ENCODE data around the gene MYCBP2.

Gene MYCBP2

DNA sequence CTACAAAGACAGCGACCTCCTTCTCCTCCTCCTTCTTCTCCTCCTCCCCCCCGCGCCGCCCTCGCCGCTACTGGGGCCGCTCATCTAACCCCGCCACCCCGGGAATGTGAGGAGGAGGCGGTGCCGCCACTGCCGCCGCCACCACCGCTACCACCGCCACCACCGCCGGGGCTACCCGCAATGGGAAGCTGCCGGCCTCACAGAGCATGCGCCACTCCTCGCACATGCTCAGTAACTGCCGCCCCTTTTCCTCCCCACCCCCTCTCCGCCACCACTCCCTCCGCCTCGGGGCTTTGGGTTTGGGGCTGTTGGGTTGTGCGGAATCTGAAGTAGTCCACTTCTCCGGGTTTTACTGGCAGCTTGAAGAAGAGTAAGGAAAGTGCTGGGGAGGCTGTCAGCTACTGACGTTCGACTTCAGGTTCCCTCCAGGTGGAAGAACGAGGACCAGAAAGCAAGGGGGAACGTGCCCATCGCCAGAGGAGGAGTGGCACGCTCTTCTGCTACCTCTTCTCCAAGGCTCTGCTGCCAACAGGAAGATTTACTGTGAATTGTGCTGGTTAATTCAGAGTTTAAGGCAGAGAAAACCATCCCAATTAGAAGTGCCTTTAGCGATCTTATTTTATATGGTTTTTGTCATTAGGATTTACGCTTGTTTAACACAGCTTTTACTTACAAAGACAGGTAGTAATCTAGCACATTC is at the start of gene MYCBP2:
Gene MYCBP2 (minus strand): TSS at position 190 of the 700 bp plus-strand sequence. CDS start 319 bp downstream, outside the sequence.
- H3K4me2 ChIP-seq (ENCODE audit: low read depth, low read length, poor library complexity, severe bottlenecking), result peak within 1 kb of the TSS; percentile 90
- H3K27ac ChIP-seq (ENCODE audit: low read depth, low read length), result peak within 1 kb of the TSS; percentile 99
- H3K79me2 ChIP-seq (ENCODE audit: insufficient read depth, low read length), result peaks cover 48% of the 10 kb centered on the region
- TF ChIP-seq EZH2phosphoT487 (conservative IDR thresholded peaks at IDR 0.05; ENCODE audit: low read length) (no peak), CTCF (IDR thresholded peaks at IDR 0.05; ENCODE audit: insufficient read depth, low read length, poor library complexity, severe bottlenecking) (no peak)
- peak within 1 kb of the TSS; percentile 94 for H3K9ac ChIP-seq (ENCODE audit: low read length)
- peak within 1 kb of the TSS; percentile 65 for H2AFZ ChIP-seq (ENCODE audit: low read depth, low read length, severe bottlenecking)
- no peaks in the 10 kb centered on the region; the same call in 1 of the 2 replicates for H3K36me3 ChIP-seq (ENCODE audit: low read length)
- no peaks in the 10 kb centered on the region for H3K27me3 ChIP-seq (ENCODE audit: low read length)
- peak within 1 kb of the TSS; percentile 90 for H3K4me3 ChIP-seq (ENCODE audit: insufficient read depth, low read length, poor library complexity, severe bottlenecking)
- peaks cover 37% of the 10 kb centered on the region for H3F3A ChIP-seq (ENCODE audit: insufficient read depth)
- peaks cover 32% of the 10 kb centered on the region for H4K20me1 ChIP-seq (ENCODE audit: low read depth, low read length)
- no peaks in the 10 kb centered on the region for H3K9me3 ChIP-seq (ENCODE audit: insufficient read depth, low read length)
- no peaks in the 10 kb centered on the region for H3K9me2 ChIP-seq (replicated peaks; ENCODE audit: insufficient read depth, low read length)

GRCh38 chr13:77375560-77376108 is 48.7 kb upstream of the MYCBP2 start:
- Histone ChIP-seq H3K79me2 (ENCODE audit: insufficient read depth, low read length) (no peaks in the 10 kb centered on the region), H3K27ac (ENCODE audit: low read depth, low read length) (no peak overlapping the region), H2AFZ (ENCODE audit: low read depth, low read length, severe bottlenecking) (no peak overlapping the region), H3K9me2 (replicated peaks; ENCODE audit: insufficient read depth, low read length) (no peaks in the 10 kb centered on the region), H3K9ac (ENCODE audit: low read length) (no peak overlapping the region), H3K4me2 (ENCODE audit: low read depth, low read length, poor library complexity, severe bottlenecking) (no peak overlapping the region), H3K27me3 (ENCODE audit: low read length) (no peaks in the 10 kb centered on the region), H4K20me1 (ENCODE audit: low read depth, low read length) (no peaks in the 10 kb centered on the region), H3K9me3 (ENCODE audit: insufficient read depth, low read length) (no peaks in the 10 kb centered on the region), H3F3A (ENCODE audit: insufficient read depth) (no peaks in the 10 kb centered on the region), H3K36me3 (ENCODE audit: low read length) (no peaks in the 10 kb centered on the region), H3K4me3 (ENCODE audit: insufficient read depth, low read length, poor library complexity, severe bottlenecking) (no peak overlapping the region)
- TF ChIP-seq EZH2phosphoT487 (conservative IDR thresholded peaks at IDR 0.05; ENCODE audit: low read length), result no peak
- TF ChIP-seq CTCF (IDR thresholded peaks at IDR 0.05; ENCODE audit: insufficient read depth, low read length, poor library complexity, severe bottlenecking), result no peak

GRCh38 chr13:77374786-77375185 is 47.9 kb upstream of the MYCBP2 start:
- no peaks in the 10 kb centered on the region for H3K36me3 ChIP-seq (ENCODE audit: low read length)
- H3K79me2 ChIP-seq (ENCODE audit: insufficient read depth, low read length), result no peaks in the 10 kb centered on the region
- TF ChIP-seq EZH2phosphoT487 (conservative IDR thresholded peaks at IDR 0.05; ENCODE audit: low read length) (no peak), CTCF (IDR thresholded peaks at IDR 0.05; ENCODE audit: insufficient read depth, low read length, poor library complexity, severe bottlenecking) (no peak)
- no peaks in the 10 kb centered on the region for H3K27me3 ChIP-seq (ENCODE audit: low read length)
- no peak overlapping the region for H2AFZ ChIP-seq (ENCODE audit: low read depth, low read length, severe bottlenecking)
- H3K4me3 ChIP-seq (ENCODE audit: insufficient read depth, low read length, poor library complexity, severe bottlenecking), result no peak overlapping the region
- H3F3A ChIP-seq (ENCODE audit: insufficient read depth), result no peaks in the 10 kb centered on the region
- H3K9me3 ChIP-seq (ENCODE audit: insufficient read depth, low read length), result no peaks in the 10 kb centered on the region
- H3K4me2 ChIP-seq (ENCODE audit: low read depth, low read length, poor library complexity, severe bottlenecking), result no peak overlapping the region
- no peaks in the 10 kb centered on the region for H3K9me2 ChIP-seq (replicated peaks; ENCODE audit: insufficient read depth, low read length)
- H3K9ac ChIP-seq (ENCODE audit: low read length), result no peak overlapping the region
- no peaks in the 10 kb centered on the region for H4K20me1 ChIP-seq (ENCODE audit: low read depth, low read length)
- H3K27ac ChIP-seq (ENCODE audit: low read depth, low read length), result no peak overlapping the region
